ENCODE measurements around the gene TMEM176A.

TMEM176A gene

GRCh38 chr7:150820148-150820547, 19.6 kb downstream of the TMEM176A start:
- TF ChIP-seq CTCF (IDR thresholded peaks at IDR 0.05; ENCODE audit: low read depth, low read length, missing control alignments), result no peak
- no peak for DNase-seq (ENCODE audit: low read depth)
- H3K4me3 ChIP-seq (ENCODE audit: low read depth, low read length), result no peak overlapping the region

- H3K4me3 ChIP-seq (ENCODE audit: low read depth, low read length), result no peak overlapping the region
- no peak for TF ChIP-seq CTCF (IDR thresholded peaks at IDR 0.05; ENCODE audit: low read depth, low read length, missing control alignments)
- no peak for DNase-seq (ENCODE audit: low read depth)
Observed at GRCh38 chr7:150820578-150821198, 20.1 kb downstream of the TMEM176A start.

GRCh38 chr7:150823043-150823442, 22.5 kb downstream of the TMEM176A start:
- no peak for TF ChIP-seq CTCF (IDR thresholded peaks at IDR 0.05; ENCODE audit: low read depth, low read length, missing control alignments)
- DNase-seq (ENCODE audit: low read depth), result no peak
- H3K4me3 ChIP-seq (ENCODE audit: low read depth, low read length), result no peak overlapping the region

- TF ChIP-seq CTCF (IDR thresholded peaks at IDR 0.05; ENCODE audit: low read depth, low read length, missing control alignments), result no peak
- no peak overlapping the region for H3K4me3 ChIP-seq (ENCODE audit: low read depth, low read length)
- no peak for DNase-seq (ENCODE audit: low read depth)
Observed at GRCh38 chr7:150823484-150824126, 23.0 kb downstream of the TMEM176A start.

- no peak for TF ChIP-seq CTCF (IDR thresholded peaks at IDR 0.05; ENCODE audit: low read depth, low read length, missing control alignments)
- no peak for DNase-seq (ENCODE audit: low read depth)
- H3K4me3 ChIP-seq (ENCODE audit: low read depth, low read length), result no peak overlapping the region
Observed at GRCh38 chr7:150824379-150825177, 24.0 kb downstream of the TMEM176A start.

GRCh38 chr7:150826061-150826849, 25.7 kb downstream of the TMEM176A start:
- DNase-seq (ENCODE audit: low read depth), result no peak

More at GRCh38 chr7:150826061-150826849, 25.7 kb downstream of the TMEM176A start:
- H3K4me3 ChIP-seq (ENCODE audit: low read depth, low read length), result no peak overlapping the region
- TF ChIP-seq CTCF (IDR thresholded peaks at IDR 0.05; ENCODE audit: low read depth, low read length, missing control alignments), result no peak
